GM21528 (cell line): ENCODE results near the gene TPI1.
"Not testable (repeated sequence)": the region's sequence is repeated elsewhere in the genome, so short reads cannot be mapped to it uniquely, and the experiment has no call there.

Experiments
- ATAC-seq: cut with Tn5 transposase; IDR thresholded peaks from one replicate; pipeline ENCODE4 v1.9.1; 2021; ENCODE audit warnings: mild to moderate bottlenecking, moderate library complexity; ENCODE audit not compliant: unreplicated experiment, low FRiP score

Gene TPI1

GRCh38 chr12:6888360-6888759 lies 21.0 kb downstream of the TPI1 start:
- ATAC-seq = no peak

DNA sequence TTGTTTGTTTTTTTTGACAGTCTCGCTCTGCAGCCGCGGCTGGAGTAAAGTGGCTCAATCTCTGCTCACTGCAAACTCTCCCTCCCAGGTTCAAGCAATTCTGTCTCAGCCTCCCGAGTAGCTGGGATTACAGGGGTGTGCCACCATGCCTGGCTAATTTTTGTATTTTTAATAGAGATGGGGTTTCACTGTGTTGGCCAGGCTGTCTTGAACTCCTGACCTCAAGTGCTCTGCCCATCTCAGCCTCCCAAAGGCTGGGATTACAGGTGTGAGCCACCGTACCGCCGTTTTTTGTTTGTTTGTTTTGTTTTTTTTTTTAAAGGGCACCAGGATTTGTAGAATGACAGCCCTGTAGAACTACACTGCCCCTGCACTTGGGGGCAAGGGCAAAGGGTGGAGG lies 21.5 kb downstream of the TPI1 start:
- ATAC-seq = not testable (repeated sequence)

GRCh38 chr12:6889775-6890573 lies 22.6 kb downstream of the TPI1 start:
- not testable (repeated sequence) for ATAC-seq

DNA sequence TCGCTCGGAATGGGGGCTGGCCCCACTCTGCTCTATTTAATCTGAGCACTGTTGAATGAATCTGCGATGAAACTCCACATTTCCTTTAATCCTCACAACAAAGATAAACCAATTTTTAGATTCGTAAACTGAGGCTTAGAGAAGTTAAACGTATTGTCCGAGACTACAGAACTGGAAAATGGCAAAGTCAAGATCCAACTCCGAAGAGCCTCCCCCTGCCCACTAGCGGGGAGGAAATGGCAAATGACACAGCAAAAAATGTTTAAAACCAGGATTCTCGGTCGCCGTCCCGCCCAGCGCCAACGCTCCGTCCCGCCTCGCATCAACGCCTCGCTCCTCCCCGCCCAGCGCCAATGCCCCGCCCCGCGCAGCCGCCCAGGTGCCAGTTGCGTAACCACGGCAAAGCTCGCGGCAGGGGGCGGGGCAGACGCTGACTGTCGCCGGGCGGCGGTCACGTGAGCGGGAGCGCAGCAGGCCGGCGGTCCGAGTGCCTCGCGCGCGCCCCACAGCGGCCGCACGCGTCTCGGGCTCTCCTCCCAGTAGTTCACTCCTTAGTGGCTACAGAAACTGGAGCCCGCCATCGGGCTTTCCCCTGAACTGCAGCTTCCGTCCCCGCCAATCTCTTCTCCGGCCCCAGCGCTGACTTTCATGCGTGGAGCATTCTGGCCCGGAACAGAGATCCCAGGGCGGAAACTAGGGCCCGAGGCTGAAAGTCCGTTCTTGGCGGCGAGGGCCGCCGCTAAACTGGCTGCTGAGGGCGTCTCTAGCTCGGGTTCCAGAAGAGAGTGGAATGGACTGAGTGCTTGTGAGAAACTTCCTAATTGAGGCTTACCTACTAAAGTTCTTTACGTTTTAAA lies 23.7 kb downstream of the TPI1 start:
- peak; percentile 91 for ATAC-seq

DNA sequence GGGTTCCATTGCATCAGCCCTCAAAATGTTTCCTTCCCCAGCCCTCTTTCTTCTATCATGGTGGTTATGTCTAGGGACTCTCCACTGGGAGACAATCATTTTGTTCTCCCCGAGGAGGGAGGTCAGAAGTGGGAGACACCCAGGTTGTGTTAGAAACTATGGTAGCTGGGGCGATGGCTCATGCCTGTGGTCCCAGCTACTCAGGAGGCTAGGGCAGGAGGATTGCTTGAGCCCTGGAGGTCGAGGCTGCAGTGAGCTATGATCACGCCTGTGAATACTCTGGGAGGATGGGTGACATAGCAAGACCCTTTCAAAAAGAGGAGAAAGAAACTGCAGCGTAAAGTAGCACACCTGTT lies 24.3 kb downstream of the TPI1 start:
- ATAC-seq = peak; percentile 2

DNA sequence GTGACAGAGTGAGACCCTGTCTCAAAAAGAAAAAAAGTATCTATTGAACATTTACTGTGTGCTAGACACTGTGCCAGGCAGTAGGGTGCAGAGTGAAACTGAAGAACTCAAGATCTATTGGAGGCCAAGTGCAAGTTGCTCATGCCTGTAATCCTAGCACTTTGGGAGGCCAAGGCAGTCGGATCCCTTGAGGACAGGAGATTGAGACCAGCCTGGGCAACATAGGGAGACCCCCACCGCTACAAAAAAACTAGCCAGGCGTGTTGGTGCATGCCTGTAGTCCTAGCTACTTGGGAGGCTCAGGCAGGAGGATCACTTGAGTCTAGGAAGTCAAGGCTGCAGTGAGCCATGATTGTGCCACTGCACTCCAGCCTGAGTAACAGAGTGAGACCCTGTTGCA lies 25.4 kb downstream of the TPI1 start:
- ATAC-seq = not testable (repeated sequence)

GRCh38 chr12:6894321-6894720 lies 27.0 kb downstream of the TPI1 start:
- ATAC-seq = no peak

DNA sequence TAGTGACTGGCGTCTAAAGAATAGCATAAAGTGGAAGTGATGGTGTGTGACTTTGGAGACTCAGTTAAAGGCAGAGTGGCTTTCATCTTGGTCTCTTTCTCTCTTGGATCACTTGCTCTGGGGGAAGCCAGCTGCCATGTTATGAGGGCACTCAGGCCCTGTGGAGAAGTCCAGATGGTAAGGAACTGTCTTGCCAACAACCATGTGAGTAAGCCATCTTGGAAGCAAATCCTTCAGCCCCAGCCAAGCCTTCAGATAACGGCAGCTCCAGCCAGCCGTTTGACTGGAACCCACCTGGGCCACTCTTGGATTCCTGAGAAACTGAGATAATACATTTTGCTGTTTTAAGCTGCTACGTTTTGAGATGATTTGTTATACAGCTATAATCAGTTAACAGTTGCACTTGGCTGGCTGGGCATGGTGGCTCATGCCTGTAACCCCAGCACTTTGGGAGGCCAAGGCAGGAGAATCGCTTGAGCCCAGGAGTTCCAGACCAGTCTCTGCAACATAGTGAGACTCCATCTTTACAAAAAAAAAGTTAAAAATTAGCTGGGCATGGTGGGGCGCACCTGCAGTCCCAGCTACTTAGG lies 29.6 kb downstream of the TPI1 start:
- no peak for ATAC-seq

GRCh38 chr12:6899427-6899826 lies 32.1 kb downstream of the TPI1 start:
- no peak for ATAC-seq

GRCh38 chr12:6899837-6900519 lies 32.6 kb downstream of the TPI1 start:
- no peak for ATAC-seq

DNA sequence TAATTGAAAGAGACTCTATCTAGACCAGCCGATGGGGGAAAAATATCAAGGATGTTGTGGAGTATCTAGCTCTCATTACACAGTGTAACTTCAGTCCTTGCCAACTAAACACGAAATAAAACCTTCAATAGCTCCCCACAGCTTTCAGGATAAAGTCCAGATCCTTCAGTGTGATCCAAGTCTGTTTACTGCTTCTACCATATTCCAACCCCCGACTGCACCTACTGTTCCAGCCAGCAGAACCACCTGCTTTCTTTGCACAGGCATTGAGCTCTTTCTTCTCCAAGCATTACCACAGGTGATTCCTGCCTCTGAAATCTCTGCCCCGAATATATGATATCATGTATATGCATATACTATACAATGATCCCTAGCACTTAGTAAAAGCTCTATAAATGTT lies 35.1 kb downstream of the TPI1 start:
- ATAC-seq = no peak

DNA sequence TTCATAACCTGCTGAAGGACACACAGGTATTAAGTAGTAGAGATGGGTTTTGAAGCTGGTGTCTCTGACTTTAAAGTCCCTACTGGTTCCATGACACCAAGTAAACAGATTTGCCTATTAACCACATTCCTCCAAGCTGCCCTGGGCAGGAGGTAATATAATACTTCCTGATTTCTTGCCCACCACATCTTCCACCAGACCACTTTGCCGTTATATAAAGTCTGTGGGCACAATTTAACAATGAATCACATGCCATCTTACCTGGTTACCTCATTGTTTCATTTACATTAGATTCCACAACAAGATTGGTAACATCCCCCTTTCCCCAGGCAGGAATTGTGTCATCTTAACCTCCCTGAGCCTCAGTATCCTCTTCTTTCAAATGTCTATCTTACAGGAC lies 36.4 kb downstream of the TPI1 start:
- ATAC-seq = no peak

DNA sequence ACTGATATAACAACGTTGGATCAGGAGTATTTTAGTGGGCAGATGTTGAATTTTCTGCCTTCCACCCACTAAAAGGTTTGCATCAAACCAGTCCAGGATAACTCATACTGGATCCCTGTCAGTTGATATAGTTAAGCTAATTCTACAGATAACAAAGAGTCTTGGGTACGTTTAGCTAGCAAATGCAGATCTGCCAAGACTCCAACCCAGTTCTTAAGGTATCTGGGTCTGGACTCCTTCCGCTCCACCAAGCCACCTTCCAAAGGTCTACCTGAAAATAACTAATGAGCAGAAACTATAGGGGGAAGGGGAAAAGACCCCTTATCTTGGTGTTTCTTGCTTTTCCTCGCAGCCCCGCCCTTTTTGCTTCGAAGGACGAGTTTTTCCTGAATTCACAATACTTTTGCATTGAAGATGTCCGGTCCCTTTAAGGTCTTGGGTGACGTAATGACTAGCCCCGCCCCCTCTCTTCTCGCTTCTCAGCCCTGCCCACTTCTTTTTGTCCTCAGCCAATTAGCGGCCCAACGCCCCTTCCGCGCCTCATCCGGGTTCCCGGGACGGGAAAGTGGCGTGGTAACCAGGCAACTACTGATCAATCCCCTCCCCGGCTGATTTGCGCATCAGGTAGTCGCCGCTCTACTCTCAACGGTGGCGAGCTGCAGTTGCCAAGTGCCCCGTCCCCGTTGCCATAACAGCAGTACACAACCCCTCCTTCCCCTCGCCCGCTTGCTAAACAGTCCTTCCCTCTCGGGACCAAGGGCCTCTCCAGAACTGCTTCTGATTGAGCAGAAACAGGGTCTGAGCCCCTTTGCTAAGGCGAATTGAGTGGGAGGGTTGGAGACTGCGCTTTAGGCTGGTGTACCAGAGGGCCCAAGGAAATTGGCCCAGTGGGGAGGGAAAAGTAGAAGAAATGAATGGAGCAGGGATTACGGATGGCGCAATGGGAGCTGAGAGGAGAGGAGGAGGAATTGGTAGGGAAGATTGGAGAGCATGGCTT lies 37.2 kb downstream of the TPI1 start, which contains the start of gene LRRC23:
Gene LRRC23 (plus strand): TSS at position 543 of the 997 bp plus-strand sequence. CDS start 812 bp downstream, outside the sequence.
- peak; percentile 89 for ATAC-seq

GRCh38 chr12:6905414-6906040 lies 38.2 kb downstream of the TPI1 start:
- ATAC-seq = no peak

GRCh38 chr12:6908141-6908540 lies 40.8 kb downstream of the TPI1 start:
- not testable (repeated sequence) for ATAC-seq

GRCh38 chr12:6909421-6910145 lies 42.3 kb downstream of the TPI1 start:
- no peak for ATAC-seq

DNA sequence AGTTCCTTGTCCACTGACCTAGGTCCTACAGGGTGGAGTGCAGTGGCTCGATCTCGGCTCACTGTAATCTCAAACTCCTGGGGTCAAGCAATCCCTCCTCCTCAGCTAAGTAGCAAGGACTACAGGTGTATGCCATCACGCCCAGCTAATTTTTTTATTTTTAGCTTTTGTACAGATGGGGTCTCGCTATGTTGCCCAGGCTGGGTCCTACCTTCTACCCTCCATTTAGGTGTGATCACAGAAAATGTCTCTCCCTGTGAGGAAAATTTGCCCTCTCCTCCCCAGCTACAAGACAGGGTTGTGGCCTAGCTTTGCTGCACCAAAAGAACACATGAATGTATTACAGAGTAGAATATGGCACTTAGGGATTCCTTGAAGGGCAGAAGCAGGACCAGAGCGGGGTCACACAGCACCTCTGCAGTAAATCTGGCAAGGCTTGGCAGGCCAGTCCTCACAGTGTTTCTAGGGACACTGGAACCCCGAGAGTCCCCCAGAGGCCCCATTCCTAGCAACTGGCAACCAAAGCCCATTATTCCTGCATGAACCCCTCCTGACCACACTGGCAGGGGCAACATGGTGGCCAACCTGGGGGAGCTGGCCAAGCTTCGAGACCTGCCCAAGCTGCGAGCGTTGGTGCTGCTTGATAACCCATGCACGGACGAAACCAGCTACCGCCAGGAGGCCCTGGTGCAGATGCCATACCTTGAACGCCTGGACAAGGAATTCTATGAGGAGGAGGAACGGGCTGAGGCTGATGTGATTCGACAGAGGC lies 45.0 kb downstream of the TPI1 start:
- no peak for ATAC-seq
